T follicular helper cell (primary cell): ENCODE results near the gene TNFRSF14.

Experiments used
- DNase-seq: peaks from one replicate; pipeline ENCODE4 v3.0.0-alpha.2; 2020; ENCODE audit warnings: low read depth
- total RNA-seq, 2 experiments: gene quantifications; one replicate each; lab custom pipeline; 2026; lab: John Stamatoyannopoulos, UW

The TNFRSF14 gene
- 134 to 138 reads per million in 2 experiments for total RNA-seq

DNA sequence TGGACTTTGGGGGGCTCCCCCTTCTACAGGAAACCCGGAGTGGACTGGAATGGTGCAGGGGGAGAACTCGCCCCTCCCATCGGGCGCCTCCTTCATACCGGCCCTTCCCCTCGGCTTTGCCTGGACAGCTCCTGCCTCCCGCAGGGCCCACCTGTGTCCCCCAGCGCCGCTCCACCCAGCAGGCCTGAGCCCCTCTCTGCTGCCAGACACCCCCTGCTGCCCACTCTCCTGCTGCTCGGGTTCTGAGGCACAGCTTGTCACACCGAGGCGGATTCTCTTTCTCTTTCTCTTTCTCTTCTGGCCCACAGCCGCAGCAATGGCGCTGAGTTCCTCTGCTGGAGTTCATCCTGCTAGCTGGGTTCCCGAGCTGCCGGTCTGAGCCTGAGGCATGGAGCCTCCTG, at the start of gene TNFRSF14:
TSS of gene TNFRSF14 (plus strand) at position 95 of the 401 bp plus-strand sequence. CDS start at position 389, 294 bp downstream.
- DNase-seq: peak; percentile 60

DNA sequence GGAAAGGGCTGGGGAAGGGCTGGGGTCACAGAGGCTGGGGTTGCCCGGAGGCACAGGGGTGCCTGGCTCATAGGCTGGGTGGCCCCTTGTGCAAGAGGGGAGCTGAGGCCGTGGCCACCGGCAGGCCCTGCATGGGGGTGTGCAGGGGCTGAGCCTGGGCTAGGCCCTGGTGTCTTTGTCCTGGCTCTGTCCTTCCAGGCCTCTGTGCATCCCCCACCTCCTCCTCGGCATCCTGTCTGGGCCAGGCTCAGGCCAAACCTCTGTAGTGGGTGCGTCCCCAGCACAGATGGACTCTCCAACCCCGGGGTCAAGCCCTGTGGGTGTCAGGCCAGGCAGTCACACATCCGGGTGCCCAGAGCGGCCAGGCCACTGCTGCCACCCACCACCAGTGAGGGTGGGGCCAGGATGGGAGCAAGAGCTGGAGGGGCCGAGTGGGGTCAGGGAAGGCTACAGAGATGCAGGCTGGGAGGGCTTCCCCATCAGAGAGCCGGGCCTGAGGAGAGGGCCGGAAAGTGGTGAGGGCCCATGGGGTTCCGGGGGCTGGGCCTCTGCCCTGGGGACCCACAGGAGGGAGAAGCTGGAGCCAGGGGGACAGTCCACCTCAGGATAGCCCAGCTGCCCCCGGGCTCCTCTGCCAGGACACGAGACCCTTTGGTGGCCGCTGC, 49.1 kb upstream of the TNFRSF14 start:
- no peak for DNase-seq

DNA sequence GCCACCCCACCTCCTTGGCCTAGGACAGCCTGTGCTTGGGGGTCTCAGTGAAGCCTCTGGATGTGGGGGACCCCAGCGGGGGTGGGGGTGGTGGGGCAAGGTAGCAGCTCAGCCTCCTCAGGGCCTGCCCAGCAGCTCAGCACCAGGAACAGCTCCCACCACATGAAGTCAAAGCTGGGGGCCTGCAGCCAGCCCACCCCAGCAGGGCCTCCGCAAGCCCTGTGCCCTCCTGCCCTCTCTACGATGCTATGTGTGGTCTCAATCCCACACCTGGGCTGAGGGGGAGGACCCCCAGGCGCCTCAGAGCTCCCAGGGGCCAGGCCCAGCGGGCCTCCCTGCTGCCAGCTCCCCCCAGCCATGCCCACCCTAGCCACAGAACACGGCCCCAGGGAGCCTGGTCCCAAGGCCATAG, 48.4 kb upstream of the TNFRSF14 start:
- DNase-seq: no peak

DNA sequence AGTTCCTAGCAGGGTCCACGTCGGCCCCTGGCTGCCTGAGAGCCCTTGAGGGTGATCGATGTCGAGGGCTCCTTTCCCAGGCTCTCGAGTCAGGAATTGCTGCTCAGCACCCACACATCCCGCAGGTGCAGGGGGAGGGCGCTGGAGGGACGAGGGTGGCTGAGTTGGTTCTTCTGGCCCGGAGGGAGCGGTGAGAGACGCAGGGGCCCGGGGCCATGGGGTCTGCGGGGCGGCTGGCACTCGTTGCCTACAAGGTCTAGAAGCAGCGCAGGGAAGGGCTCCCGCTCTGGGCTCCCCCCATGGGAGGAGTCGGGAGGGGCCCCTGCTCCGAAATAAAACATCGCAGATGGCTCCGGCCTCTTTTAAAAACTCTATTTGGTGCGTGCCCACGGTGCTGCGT, 48.0 kb upstream of the TNFRSF14 start:
- DNase-seq: no peak

DNA sequence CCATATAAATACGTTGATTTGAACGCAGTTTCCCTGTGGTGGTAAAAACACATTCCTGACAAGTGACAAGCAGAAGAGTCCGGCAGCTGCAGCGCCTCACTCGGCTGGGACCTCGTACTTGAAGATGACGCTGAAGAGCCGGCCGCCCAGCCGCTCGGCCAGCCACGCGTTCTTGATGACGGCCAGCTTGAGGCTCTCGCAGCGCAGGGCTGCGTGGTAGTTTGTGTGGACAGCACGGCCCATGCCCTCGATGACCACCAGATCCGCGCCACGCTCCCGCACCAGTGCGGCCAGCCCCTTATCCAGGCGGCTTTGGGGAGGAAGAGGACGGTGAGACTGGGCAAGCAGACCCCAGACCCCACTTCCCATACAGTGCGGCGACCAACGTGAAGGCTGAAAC, 47.4 kb upstream of the TNFRSF14 start:
- DNase-seq: no peak

DNA sequence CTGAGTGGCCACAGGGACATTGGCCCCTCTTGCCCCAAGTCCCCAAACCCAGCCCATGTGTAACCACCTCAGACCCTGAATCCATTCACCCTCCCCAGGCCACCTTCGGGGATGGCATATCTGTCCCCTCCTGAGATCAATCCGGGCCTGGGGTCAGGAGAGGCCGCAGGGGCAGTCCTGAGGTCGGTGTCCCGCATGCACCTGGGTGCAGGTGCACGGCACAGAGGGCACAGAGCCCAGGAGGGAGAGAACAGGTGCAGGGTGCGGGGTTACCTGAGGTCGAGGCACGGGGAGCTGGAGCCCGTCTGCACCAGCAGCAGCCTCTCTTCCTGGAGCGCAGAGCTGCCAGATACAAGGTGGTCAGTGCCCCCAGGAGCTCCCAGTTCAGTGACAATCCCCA, 46.6 kb upstream of the TNFRSF14 start:
- DNase-seq: no peak

DNA sequence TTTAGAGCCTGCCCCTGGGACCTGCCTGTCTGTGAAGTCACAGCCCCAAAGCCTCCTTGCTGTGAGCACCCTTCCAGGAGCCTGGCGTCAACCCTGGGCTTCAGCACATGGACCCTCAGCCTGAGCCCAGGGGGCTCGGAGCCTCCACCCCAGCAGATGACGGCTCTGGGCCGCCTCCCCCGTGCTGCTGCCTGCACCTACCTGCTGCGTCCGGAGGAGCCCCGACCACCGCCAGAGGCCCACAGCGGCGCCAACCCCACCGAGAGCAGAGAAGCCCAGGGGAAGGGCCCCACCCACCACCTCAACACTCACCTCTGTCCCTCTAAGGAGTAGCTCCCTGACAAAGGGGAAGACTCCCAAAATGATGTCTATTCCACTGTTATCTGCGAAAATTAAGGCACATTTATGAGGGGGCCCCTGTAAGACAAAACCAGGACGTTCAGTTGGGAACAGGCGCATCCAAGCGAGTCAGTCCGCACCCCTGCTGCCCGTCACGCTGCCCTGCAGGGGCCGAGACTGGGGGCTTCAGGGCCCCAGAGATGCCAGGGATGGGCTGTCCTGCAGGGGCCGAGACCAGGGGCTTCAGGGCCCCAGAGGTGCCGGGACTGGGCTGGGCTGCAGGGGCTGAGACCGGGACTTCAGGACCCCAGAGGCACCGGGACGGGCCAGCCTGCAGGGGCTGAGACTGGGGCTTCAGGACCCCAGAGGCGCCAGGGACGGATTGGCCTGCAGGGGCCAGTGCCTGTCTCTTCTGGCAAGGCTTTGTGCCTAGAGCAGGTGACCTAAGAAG, 45.6 kb upstream of the TNFRSF14 start:
- no peak for DNase-seq

DNA sequence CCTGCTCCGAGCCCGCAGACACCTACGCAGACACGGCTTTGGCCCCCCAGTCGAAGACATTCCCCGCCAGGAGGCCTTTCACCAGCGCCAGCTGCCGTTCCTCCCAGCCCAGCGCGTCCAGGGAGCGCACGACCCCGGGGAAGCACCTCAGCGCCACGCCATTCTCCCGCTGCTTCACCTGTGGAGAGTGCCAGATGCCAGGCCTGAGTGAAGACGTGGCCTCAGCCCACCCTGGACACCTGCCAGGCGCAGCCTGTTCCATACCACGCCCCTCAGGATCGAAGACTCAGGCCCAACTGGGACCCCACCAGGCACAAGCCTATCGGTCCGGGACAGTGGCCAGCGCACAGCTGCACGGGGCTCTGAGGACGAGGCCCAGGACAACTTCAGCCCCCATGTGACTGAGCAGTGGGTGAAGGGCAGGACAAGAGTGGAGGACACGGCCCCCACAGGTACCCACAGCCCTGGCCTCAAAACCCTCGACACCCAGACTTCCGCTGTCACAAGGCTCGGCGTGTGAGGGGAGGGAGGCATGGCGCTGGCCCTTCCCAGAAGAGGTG, 43.2 kb upstream of the TNFRSF14 start:
- no peak for DNase-seq

DNA sequence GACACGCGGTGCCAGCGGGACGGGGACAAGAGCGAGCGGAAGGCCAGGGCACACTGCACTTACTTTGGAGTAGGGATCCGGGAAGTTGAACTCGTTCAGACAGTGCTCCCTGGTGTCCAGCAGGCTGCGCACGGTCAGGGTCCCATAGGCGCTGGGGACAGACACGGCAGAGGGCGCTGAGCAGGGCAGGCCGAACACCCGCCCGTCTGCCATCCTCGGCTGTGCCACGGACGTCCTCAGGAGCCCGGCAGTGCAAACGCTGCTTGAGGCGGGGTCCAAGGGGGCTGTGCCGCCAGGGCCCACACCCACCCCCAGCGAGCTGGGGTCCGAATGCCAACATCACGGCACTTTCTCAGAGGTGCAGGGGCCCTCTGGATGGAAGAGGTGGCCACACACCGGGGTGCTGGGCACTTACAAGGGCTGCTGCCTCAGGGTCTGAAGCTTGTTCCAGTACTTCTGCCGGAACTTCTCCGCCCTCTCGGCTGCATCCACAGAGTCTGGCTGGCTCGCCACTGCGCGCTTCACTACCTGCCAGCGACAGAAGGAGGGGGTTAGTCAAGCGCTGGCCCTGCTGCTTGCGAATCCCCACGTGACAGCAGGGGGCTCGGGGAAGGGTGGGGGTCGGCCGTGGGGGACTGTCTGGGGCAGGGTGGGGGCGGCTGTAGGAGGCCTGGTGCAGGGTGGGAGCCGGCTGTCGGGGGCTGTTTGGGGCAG, 42.1 kb upstream of the TNFRSF14 start:
- DNase-seq: no peak

DNA sequence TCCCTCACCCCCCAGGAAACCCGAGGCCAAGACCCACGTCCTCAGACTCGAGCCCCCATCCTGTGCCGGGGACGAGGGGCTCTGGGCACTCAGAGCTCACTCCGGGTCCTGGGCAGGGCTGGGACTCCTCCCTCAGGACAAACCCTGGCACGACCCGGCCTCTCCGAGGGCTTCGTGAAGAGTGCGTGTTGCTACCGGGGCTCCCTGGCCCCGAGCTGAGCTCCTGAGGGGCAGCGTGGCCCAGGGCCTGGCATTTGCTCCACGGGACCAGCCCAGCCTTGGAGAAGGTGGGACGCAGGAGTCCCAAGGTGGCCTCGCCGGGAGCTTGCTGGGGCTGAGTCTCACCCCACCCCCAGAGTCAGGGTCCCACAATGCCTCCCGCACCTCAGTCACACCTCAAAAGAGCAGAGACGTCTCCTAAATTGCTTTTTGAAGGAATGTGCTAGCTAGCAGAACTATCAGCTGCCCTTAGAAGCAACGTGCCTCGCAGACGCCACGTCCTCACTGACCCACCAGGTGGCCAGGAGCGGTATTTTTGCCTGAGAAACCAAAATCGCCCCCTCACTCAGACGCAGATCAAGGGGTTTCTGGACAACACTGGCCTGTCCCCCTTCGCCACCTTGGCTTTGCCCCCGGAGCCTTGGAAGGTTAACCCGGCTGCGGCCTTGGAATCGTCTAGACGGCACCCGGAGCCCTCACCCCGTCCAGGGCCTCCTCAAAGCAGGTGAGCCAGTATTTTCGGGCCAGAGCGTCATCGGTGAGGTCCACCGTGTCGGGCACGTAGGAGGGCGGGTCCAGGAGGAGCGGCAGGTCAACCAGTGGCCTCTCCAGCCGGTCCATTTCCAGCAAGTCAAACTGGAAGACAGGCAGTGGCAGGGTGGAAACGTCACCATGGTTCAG, 41.1 kb upstream of the TNFRSF14 start:
- no peak for DNase-seq

DNA sequence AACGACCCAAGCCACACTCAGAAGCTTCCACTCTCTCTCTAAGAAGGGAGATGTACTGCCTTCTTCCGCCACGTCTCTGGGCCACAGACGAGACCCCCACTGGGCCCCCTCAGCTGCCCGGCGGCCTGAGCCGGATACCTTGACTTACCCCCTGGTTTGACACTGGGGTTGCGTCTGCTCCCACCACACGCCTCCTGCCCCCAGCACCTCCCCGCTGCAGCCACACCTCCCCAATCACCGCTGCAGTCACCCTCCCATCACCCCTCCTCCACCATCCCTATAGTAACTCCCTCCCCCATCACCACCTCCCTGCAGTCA, 40.4 kb upstream of the TNFRSF14 start:
- no peak for DNase-seq

DNA sequence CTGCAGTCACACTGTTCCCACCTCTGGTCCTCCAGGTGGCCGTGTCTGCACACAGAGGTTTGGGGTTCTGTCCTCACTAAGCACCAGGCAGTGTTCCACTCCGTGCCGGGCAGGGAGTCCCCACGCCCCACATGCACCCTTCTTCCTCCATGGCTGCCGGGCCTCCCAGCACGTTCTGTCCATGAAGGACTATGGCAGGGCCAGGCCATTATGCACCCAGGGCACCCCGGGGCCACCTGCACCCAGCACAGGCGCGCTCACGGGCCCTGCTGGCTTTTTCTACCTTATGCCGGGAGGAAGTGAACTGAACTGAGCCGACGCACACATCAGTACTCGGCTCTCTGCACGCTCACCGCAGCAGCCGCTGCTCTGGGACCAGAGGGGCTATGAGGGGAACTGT, 40.0 kb upstream of the TNFRSF14 start:
- no peak for DNase-seq

DNA sequence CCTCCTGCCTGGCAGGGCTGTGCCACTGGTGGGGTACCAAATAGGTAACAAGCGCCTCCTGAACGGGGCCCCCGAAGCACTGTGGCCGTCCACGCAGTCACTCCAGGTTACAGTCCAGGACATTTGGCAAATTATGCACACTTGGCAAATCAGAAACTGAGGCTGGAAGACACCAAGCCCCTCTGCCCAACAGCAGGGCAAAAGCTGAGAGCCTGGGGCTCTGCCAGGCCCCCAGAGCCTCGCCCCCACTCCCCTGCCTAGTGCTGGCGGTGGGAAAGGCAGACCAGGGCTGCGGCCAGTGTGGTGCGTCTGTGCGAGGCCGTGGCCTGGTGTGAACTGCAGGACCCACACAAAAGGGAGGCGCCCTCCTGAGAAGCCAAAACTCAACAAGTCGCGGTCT, 39.2 kb upstream of the TNFRSF14 start:
- no peak for DNase-seq

DNA sequence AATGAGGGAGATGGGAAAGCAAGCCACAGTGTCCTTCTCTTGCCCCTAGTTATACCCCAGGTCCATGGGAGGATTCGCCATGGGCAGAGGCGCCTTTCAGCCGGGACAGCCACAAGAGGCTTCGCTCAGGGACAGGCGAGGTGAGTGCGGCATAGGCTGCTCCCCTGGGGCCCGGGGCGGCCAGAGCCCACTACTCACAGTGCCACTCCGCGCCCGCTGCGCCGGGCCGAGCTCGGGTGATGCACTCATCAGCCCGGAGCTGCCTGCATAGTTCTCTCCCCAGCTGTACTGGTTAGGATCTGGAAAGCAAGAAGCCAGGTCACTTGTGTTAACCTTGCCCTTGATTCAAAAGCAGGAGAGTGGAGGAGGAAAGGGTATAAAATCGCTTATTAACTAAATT, 38.2 kb upstream of the TNFRSF14 start:
- DNase-seq: no peak

DNA sequence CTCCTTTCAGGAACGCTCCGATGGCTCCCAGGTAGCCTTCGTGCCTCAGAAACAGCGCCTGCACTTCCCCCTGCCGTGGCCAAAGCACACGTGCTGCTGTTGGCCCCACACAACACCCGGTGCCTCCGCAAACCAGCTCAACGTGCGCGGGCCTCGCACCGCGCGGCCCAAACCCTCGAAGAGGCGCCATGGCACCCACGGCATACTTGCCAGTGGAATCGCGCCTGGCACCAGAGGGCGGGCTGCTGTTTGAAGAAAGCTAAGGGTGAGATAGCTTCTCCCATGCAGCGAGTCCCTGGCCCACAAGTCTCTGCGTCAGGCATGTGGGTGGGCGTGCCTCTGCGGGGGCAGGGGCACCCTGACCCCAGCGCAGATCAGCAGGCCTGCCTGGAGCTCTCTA, 37.6 kb upstream of the TNFRSF14 start:
- no peak for DNase-seq

DNA sequence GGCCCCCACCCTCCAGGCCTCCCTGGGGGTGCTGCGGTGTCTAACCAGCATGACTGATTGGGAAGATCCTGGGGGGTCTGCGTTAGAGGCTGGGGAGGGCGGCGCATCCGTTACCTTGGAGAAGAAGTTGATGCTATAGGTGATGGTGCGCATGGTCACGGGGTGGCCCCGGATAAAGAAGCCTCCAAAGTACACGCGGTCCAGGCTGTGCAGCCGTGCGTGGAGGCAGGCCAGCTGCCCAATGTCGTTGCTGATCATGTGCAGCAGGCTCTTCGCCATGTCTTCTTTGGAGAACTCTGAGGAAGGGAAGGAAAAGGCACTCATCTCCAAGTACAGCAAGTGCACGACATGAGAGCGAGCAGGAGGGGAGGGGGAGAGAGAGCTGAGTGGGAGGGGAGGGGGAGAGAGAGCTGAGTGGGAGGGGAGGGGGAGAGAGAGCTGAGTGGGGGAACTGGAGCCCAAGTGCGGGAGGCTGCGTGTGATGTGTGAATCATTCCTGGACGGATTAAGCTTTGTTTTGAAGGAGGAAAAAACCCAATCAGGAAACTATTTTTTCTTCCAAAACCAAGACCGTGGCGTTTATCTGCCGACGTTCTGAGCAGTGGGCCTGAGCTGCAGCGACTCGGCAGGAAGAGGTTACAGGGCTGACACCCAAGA, 37.0 kb upstream of the TNFRSF14 start:
- DNase-seq: no peak

DNA sequence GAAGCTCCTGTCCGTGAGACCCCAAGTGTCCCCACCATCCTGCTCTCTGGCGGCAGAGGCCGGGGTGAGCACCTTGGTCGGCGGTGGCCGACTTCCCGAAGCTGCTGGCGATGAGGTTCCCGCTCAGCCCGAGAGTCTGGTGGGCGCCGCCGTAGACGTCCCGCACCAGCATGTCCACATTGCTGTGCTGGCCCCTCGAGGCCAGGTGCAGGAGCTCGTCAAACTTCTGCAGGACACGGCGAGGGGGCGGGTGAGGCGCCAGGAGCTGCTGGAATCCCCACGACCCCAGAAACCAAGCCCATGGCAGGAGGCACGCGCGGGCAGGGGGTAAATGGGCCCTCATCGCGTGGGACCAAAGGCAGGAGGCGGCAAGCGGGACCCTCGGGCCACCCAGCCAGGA, 36.4 kb upstream of the TNFRSF14 start:
- no peak for DNase-seq

DNA sequence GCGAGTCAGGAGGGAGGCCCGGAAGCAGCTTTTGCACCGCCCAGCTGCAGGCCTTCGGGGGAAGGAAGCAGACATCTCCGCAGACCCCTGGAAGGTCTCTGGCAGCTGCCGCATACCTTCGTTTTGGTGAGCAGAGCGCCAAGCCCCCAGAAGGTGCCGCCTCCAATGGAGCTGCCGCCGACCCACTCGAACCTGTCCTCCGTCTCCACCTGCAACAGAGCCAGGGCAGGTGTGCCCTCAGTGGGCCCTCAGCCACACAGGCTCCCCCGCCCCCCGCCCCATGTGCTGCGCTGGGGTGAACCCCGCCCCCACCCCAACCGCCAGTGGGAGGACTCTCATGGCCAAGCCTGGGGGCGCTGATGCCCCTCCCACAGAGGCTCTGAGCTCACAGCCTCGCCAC, 36.0 kb upstream of the TNFRSF14 start:
- no peak for DNase-seq

DNA sequence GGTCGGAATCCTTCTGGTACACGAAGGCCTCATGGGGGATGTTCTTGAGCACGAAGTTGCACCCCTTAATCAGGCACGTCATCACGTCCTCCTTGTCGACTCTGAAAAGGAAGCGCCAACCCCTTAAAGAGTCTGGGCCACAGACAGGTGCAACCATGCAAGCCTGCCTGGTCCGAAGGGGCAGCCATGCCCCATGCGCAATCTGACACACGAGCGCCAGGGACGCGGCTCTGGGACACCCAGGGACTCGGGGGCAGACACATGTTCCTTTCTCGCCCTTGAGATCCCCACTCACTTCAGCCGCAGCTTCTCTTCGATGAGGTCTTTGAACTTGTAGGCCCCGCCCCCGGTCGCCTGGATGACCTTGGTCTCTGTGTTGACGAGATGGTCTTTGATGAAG, 35.4 kb upstream of the TNFRSF14 start:
- DNase-seq: no peak

DNA sequence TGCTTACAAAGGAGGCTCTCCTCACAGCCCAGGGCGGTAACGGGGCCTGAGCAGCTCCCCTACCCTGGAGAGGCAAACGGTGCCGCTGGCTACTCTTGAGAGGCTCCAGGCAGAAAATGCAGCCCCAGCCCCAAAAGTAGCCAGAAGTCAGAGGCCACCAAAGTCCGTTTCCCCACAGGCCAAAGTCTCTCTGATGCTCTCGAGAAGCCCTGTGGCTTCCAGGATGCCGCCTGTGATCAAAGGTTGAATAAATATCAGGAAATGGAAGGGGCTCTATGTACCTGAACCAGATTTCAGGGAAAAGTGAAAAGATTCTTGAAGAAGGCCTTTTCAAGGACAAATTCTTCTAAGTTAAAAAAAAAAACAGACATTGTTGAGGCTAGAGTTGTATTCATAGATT, 33.9 kb upstream of the TNFRSF14 start:
- DNase-seq: no peak

DNA sequence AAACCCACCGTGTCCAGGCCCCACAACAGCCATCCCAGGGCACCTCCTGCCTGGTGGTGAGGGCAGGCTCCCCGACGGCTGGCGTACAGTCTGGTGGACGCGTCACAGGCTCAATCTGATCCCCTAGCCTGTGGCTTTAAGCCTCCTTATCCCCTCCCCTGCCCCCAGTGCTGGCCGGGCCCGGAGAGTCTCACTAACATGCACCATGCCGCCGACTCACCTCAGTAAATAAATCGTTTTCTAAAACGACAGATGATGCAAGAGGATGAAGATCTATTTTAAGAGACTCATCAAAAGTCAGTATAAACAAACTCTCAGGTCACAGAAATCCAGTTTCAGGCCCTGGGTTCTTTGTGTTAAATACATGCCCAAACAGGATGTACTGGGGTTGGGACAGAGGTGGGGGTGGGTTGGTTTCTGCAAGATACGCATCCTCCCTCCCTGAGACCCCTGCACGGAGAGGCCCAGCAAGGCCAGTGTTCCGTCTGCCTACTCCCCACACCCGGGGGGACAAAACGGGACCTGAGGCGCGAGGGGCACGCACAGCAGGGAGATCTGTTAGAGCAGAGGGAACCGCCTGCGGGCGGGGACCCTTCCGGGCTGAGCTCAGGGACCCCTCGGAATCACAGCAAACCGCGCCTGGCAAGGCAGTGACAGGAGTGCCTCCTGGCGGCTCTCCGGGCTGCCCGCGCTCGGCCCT, 32.8 kb upstream of the TNFRSF14 start:
- DNase-seq: no peak
